Measurements from ENCODE around the gene PPP2R3B.

Gene PPP2R3B

GRCh38 chrX:334971-335757, 51.5 kb downstream of the PPP2R3B start:
- Histone ChIP-seq H3K4me3 (replicated peaks; ENCODE audit: insufficient read depth, low read length) (no peak overlapping the region), H3K27ac (replicated peaks) (no peak overlapping the region), H3K27me3 (ENCODE audit: insufficient read depth, poor library complexity, severe bottlenecking) (peaks cover 10% of the 10 kb centered on the region)
- TF ChIP-seq GABPA (IDR thresholded peaks at IDR 0.05; ENCODE audit: low read depth) (no peak), SPI1 (IDR thresholded peaks at IDR 0.05; ENCODE audit: borderline replicate concordance, low read depth) (no peak), POLR2AphosphoS5 (IDR thresholded peaks at IDR 0.05; ENCODE audit: low read depth) (no peak), REST (IDR thresholded peaks at IDR 0.05; ENCODE audit: insufficient replicate concordance, low read depth) (no peak), CTCF (IDR thresholded peaks at IDR 0.05; ENCODE audit: insufficient read depth, low read length) (no peak)
- no peak for DNase-seq (ENCODE audit: low read depth in 1 of 2, low spot score in 1 of 2)

GRCh38 chrX:334331-334891, 52.3 kb downstream of the PPP2R3B start:
- Histone ChIP-seq H3K27me3 (ENCODE audit: insufficient read depth, poor library complexity, severe bottlenecking) (peaks cover 10% of the 10 kb centered on the region), H3K4me3 (replicated peaks; ENCODE audit: insufficient read depth, low read length) (no peak overlapping the region), H3K27ac (replicated peaks) (no peak overlapping the region)
- no peak for DNase-seq (ENCODE audit: low read depth in 1 of 2, low spot score in 1 of 2)
- no peak for TF ChIP-seq SPI1 (IDR thresholded peaks at IDR 0.05; ENCODE audit: borderline replicate concordance, low read depth)
- TF ChIP-seq POLR2AphosphoS5 (IDR thresholded peaks at IDR 0.05; ENCODE audit: low read depth), result no peak
- TF ChIP-seq REST (IDR thresholded peaks at IDR 0.05; ENCODE audit: insufficient replicate concordance, low read depth), result no peak
- TF ChIP-seq GABPA (IDR thresholded peaks at IDR 0.05; ENCODE audit: low read depth), result no peak
- TF ChIP-seq CTCF (IDR thresholded peaks at IDR 0.05; ENCODE audit: insufficient read depth, low read length), result no peak

GRCh38 chrX:333611-334311, 52.9 kb downstream of the PPP2R3B start:
- Histone ChIP-seq H3K27ac (replicated peaks) (no peak overlapping the region), H3K27me3 (ENCODE audit: insufficient read depth, poor library complexity, severe bottlenecking) (peaks cover 10% of the 10 kb centered on the region), H3K4me3 (replicated peaks; ENCODE audit: insufficient read depth, low read length) (no peak overlapping the region)
- TF ChIP-seq POLR2AphosphoS5 (IDR thresholded peaks at IDR 0.05; ENCODE audit: low read depth), result no peak
- no peak for DNase-seq (ENCODE audit: low read depth in 1 of 2, low spot score in 1 of 2)

- H3K27ac ChIP-seq (replicated peaks), result no peak overlapping the region
- TF ChIP-seq CTCF (IDR thresholded peaks at IDR 0.05; ENCODE audit: insufficient read depth, low read length) (no peak), REST (IDR thresholded peaks at IDR 0.05; ENCODE audit: insufficient replicate concordance, low read depth) (no peak), POLR2AphosphoS5 (IDR thresholded peaks at IDR 0.05; ENCODE audit: low read depth) (no peak), SPI1 (IDR thresholded peaks at IDR 0.05; ENCODE audit: borderline replicate concordance, low read depth) (no peak), GABPA (IDR thresholded peaks at IDR 0.05; ENCODE audit: low read depth) (no peak)
- no peak overlapping the region for H3K4me3 ChIP-seq (replicated peaks; ENCODE audit: insufficient read depth, low read length)
- H3K27me3 ChIP-seq (ENCODE audit: insufficient read depth, poor library complexity, severe bottlenecking), result peaks cover 10% of the 10 kb centered on the region
- no peak for DNase-seq (ENCODE audit: low read depth in 1 of 2, low spot score in 1 of 2)
Observed at GRCh38 chrX:332916-333610, 53.6 kb downstream of the PPP2R3B start.

Data from HL-60 (cell line).